RWPE2 (cell line): ENCODE results near the gene TOMM34.

Experiments
- ATAC-seq: fragments of 200-7000 bp; cut with Tn5 transposase; 3 replicates; pipeline ENCODE4 v1.9.1; 2021; ENCODE audit warnings: low read depth
- DNase-seq: peaks from one replicate; pipeline ENCODE4 v3.0.0-alpha.2; 2020; ENCODE audit warnings: low spot score
- H3K27ac ChIP-seq: fragments of 450-650 bp; 2 replicates; pipeline ENCODE4 v1.5.1; 2017; ENCODE audit warnings: mild to moderate bottlenecking; ENCODE audit not compliant: poor library complexity, severe bottlenecking
- H3K27me3 ChIP-seq: fragments of 250-450 bp; sonication (Bioruptor Pico); 2 replicates; pipeline ENCODE4 v1.5.1; 2021; ENCODE audit warnings: mild to moderate bottlenecking, moderate library complexity; ENCODE audit not compliant: insufficient read depth, poor library complexity, severe bottlenecking
- H3K36me3 ChIP-seq: fragments of 250-450 bp; sonication (Bioruptor Pico); 2 replicates; pipeline ENCODE4 v1.5.1; 2020; ENCODE audit warnings: low read depth, mild to moderate bottlenecking, moderate library complexity
- H3K4me1 ChIP-seq: fragments of 250-450 bp; sonication (Bioruptor Pico); 2 replicates; pipeline ENCODE4 v1.5.1; 2021; ENCODE audit warnings: mild to moderate bottlenecking, moderate library complexity; ENCODE audit not compliant: insufficient read depth, poor library complexity, severe bottlenecking
- H3K4me3 ChIP-seq: fragments of 250-450 bp; sonication (Bioruptor Pico); 2 replicates; pipeline ENCODE4 v1.5.1; 2021; ENCODE audit warnings: mild to moderate bottlenecking, moderate library complexity; ENCODE audit not compliant: severe bottlenecking
- H3K9me3 ChIP-seq: fragments of 250-450 bp; sonication (Bioruptor Pico); 2 replicates; pipeline ENCODE4 v1.5.1; 2021; ENCODE audit warnings: mild to moderate bottlenecking, moderate library complexity; ENCODE audit not compliant: severe bottlenecking
- CTCF ChIP-seq: fragments of 450-650 bp; IDR thresholded peaks from one replicate; pipeline ENCODE4 v1.5.1; 2017; ENCODE audit warnings: mild to moderate bottlenecking, moderate library complexity; ENCODE audit not compliant: poor library complexity, severe bottlenecking

TOMM34 gene

GRCh38 chr20:44959638-44960102 lies 527 bp downstream of the TOMM34 start:
- peak; percentile 55 for ATAC-seq
- peaks cover 26% of the 10 kb centered on the region for H3K4me1 ChIP-seq

GRCh38 chr20:44959082-44959637 lies 1.0 kb downstream of the TOMM34 start:
- Histone ChIP-seq H3K27ac (peak overlapping the region; percentile 81), H3K27me3 (no peaks in the 10 kb centered on the region), H3K4me3 (peak overlapping the region; percentile 58), H3K9me3 (no peaks in the 10 kb centered on the region), H3K4me1 (peaks cover 26% of the 10 kb centered on the region), H3K36me3 (peaks cover 42% of the 10 kb centered on the region)
- peak; percentile 1; the same call in 1 of the 3 replicates for ATAC-seq
- DNase-seq: no peak
- TF ChIP-seq CTCF: no peak

More at GRCh38 chr20:44959638-44960102, 527 bp downstream of the TOMM34 start:
- Histone ChIP-seq H3K9me3 (no peaks in the 10 kb centered on the region), H3K27me3 (no peaks in the 10 kb centered on the region), H3K4me3 (peak overlapping the region; percentile 58), H3K36me3 (peaks cover 37% of the 10 kb centered on the region), H3K27ac (peak overlapping the region; percentile 81)
- TF ChIP-seq CTCF: peak; percentile 38
- DNase-seq: no peak

- no peaks in the 10 kb centered on the region for H3K9me3 ChIP-seq
- ATAC-seq: no peak
Measured at GRCh38 chr20:44958276-44958675, 1.9 kb downstream of the TOMM34 start.

GRCh38 chr20:44956410-44956809 lies 3.8 kb downstream of the TOMM34 start:
- peaks cover 21% of the 10 kb centered on the region for H3K4me1 ChIP-seq
- ATAC-seq: no peak

More at GRCh38 chr20:44958276-44958675, 1.9 kb downstream of the TOMM34 start:
- no peak overlapping the region for H3K4me3 ChIP-seq
- peaks cover 51% of the 10 kb centered on the region for H3K36me3 ChIP-seq
- H3K27ac ChIP-seq: peak overlapping the region; percentile 81
- no peak for DNase-seq
- no peak for TF ChIP-seq CTCF
- no peaks in the 10 kb centered on the region for H3K27me3 ChIP-seq
- peaks cover 26% of the 10 kb centered on the region for H3K4me1 ChIP-seq

More at GRCh38 chr20:44956410-44956809, 3.8 kb downstream of the TOMM34 start:
- no peak for DNase-seq
- TF ChIP-seq CTCF: no peak
- H3K9me3 ChIP-seq: no peaks in the 10 kb centered on the region
- no peaks in the 10 kb centered on the region for H3K27me3 ChIP-seq
- H3K4me3 ChIP-seq: no peak overlapping the region
- peaks cover 69% of the 10 kb centered on the region for H3K36me3 ChIP-seq
- no peak overlapping the region for H3K27ac ChIP-seq
